HepG2 (cell line): ENCODE data around the gene SUOX. TPM values are rescaled to one million over a fixed set of nuclear protein-coding genes. Genes with fewer than 3 reads are reported as not detected.

Source experiments
- ARNT2 ChIP-seq: sonication (generic); formaldehyde crosslinking; IDR thresholded peaks from 2 replicates; pipeline ENCODE4 v1.8.0; 2022; ENCODE audit warnings: mild to moderate bottlenecking, low read depth, missing genetic modification reagents, moderate library complexity
- EEA1 ChIP-seq: sonication (generic); formaldehyde crosslinking; IDR thresholded peaks from 2 replicates; pipeline ENCODE4 v1.5.1; 2020; ENCODE audit warnings: mild to moderate bottlenecking, missing genetic modification reagents, borderline replicate concordance
- FOXA3 ChIP-seq: IDR thresholded peaks from 2 replicates; pipeline ENCODE4 v1.6.1; 2016; ENCODE audit warnings: missing genetic modification reagents, missing compliant biosample characterization
- HOXA7 ChIP-seq: sonication (generic); formaldehyde crosslinking; IDR thresholded peaks from 2 replicates; pipeline ENCODE4 v1.8.1; 2022; ENCODE audit warnings: mild to moderate bottlenecking, missing genetic modification reagents, moderate library complexity
- KAT8 ChIP-seq: IDR thresholded peaks from 2 replicates; pipeline ENCODE4 v1.6.1; 2016; ENCODE audit warnings: missing genetic modification reagents, missing compliant biosample characterization
- MTERF4 ChIP-seq: sonication (generic); formaldehyde crosslinking; IDR thresholded peaks from 2 replicates; pipeline ENCODE4 v1.8.0; 2023; ENCODE audit warnings: mild to moderate bottlenecking, missing genetic modification reagents
- NCOA1 ChIP-seq: sonication (generic); formaldehyde crosslinking; IDR thresholded peaks from 2 replicates; pipeline ENCODE4 v1.9.0; 2021; ENCODE audit warnings: missing genetic modification reagents
- NR2F1 ChIP-seq, 2 experiments: fragments of 450-650 bp in 1 of 2; formaldehyde crosslinking in 1 of 2; IDR thresholded peaks; 2 replicates each; pipeline versions ENCODE4 v1.5.0 to v1.6.1; 2016 to 2020; ENCODE audit warnings: mild to moderate bottlenecking in 1 of 2, missing compliant biosample characterization in 1 of 2, missing genetic modification reagents in 1 of 2, moderate library complexity in 1 of 2
- PRPF4 ChIP-seq: fragments of 200-400 bp; formaldehyde crosslinking; IDR thresholded peaks from 2 replicates; pipeline ENCODE4 v1.6.1; 2016; ENCODE audit warnings: low read length, low read depth; ENCODE audit not compliant: poor library complexity, severe bottlenecking
- SALL1 ChIP-seq: sonication (generic); formaldehyde crosslinking; IDR thresholded peaks from 2 replicates; pipeline ENCODE4 v1.8.0; 2022; ENCODE audit warnings: mild to moderate bottlenecking, missing genetic modification reagents
- TAF15 ChIP-seq: fragments of 200-400 bp; formaldehyde crosslinking; IDR thresholded peaks from one replicate; pipeline ENCODE4 v1.6.1; 2018; ENCODE audit warnings: mild to moderate bottlenecking, low read depth, low read length; ENCODE audit not compliant: poor library complexity, severe bottlenecking
- TCF12 ChIP-seq, 2 experiments: fragments of 450-650 bp in 1 of 2; sonication (generic) in 1 of 2; formaldehyde crosslinking in 1 of 2; IDR thresholded peaks; 2 replicates each; pipeline versions ENCODE4 v1.6.1 to v1.8.0; 2017 to 2022; ENCODE audit warnings: antibody characterized with exemption in 1 of 2, mild to moderate bottlenecking in 1 of 2, missing genetic modification reagents in 1 of 2, moderate library complexity in 1 of 2
- ZHX1 ChIP-seq: sonication (generic); formaldehyde crosslinking; IDR thresholded peaks from 2 replicates; pipeline ENCODE4 v1.8.1; 2022; ENCODE audit warnings: low read depth, mild to moderate bottlenecking, missing genetic modification reagents
- ZMYM3 ChIP-seq: sonication (generic); formaldehyde crosslinking; IDR thresholded peaks from 2 replicates; pipeline ENCODE4 v1.5.1; 2020; ENCODE audit warnings: mild to moderate bottlenecking, missing genetic modification reagents
- ZNF644 ChIP-seq: IDR thresholded peaks from 2 replicates; pipeline ENCODE4 v1.6.1; 2016; ENCODE audit warnings: low read depth
- ZNF710 ChIP-seq: sonication (generic); formaldehyde crosslinking; IDR thresholded peaks from 2 replicates; pipeline ENCODE4 v1.5.0; 2020; ENCODE audit warnings: mild to moderate bottlenecking, missing genetic modification reagents, borderline replicate concordance
- ZNF775 ChIP-seq: sonication (generic); formaldehyde crosslinking; IDR thresholded peaks from 2 replicates; pipeline ENCODE4 v1.4.0; 2020; ENCODE audit warnings: missing genetic modification reagents, mild to moderate bottlenecking, moderate library complexity, borderline replicate concordance
- polyA plus RNA-seq, 8 experiments: library from polyadenylated mRNA; depleted of rRNA in 3 of 8; stranded (reverse) in 7 of 8; unstranded in 1 of 8; fragments of >200 nt; fragmentation: Illumina TruSeq in 4 of 8; extraction: Trizol in 4 of 8; gene quantifications; 2 replicates each; pipeline versions ENCODE4 v1.2.1 to v1.2.3, GENCODE V29; 2011 to 2016; ENCODE audit warnings: low read depth in 4 of 8, missing spikeins in 1 of 8, mixed read lengths in 1 of 8; ENCODE audit not compliant: insufficient read depth in 1 of 8
- total RNA-seq, 5 experiments: library from RNA; depleted of rRNA; stranded (reverse); fragments of >200 nt; fragmentation: Illumina TruSeq; extraction: Trizol; gene quantifications; 2 replicates each; pipeline ENCODE4 v1.2.3, GENCODE V29; 2016; ENCODE audit warnings: low read depth in 1 of 5
- TF ChIP-seq, protein P1 (sequence below), 2 experiments: fragments of 450-650 bp in 1 of 2; sonication (generic) in 1 of 2; formaldehyde crosslinking; IDR thresholded peaks; 2 replicates each; pipeline versions ENCODE4 v1.5.0 to v1.8.0; 2020 to 2022; ENCODE audit warnings: mild to moderate bottlenecking in 1 of 2, missing genetic modification reagents in 1 of 2
- TF ChIP-seq, protein P2 (sequence below): sonication (generic); formaldehyde crosslinking; IDR thresholded peaks from 2 replicates; pipeline ENCODE4 v1.8.0; 2022; ENCODE audit warnings: mild to moderate bottlenecking, missing genetic modification reagents; ENCODE audit not compliant: insufficient replicate concordance

Gene SUOX
- total and polyA plus RNA-seq, 2 of the 13 experiments (the other 11 are each of a cell fraction or from before 2014, with no cell fraction given) = 23.9 to 25.9 TPM

GRCh38 chr12:55966408-55967281 lies 30.4 kb upstream of the SUOX start, which contains the start of gene CDK2 (continued):
- TF ChIP-seq, protein P1, sequence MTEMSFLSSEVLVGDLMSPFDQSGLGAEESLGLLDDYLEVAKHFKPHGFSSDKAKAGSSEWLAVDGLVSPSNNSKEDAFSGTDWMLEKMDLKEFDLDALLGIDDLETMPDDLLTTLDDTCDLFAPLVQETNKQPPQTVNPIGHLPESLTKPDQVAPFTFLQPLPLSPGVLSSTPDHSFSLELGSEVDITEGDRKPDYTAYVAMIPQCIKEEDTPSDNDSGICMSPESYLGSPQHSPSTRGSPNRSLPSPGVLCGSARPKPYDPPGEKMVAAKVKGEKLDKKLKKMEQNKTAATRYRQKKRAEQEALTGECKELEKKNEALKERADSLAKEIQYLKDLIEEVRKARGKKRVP (CRISPR knock-in tag; IDR thresholded peaks at IDR 0.05) = no peak
- TF ChIP-seq ARNT2 (CRISPR knock-in tag) (no peak), PRPF4 (no peak), TAF15 (no peak), FOXA3 (CRISPR knock-in tag) (no peak), ZMYM3 (CRISPR knock-in tag) (no peak), KAT8 (CRISPR knock-in tag) (no peak; the same call in 1 of the 2 replicates), ZNF644 (CRISPR knock-in tag) (no peak), EEA1 (CRISPR knock-in tag) (no peak), ZHX1 (CRISPR knock-in tag) (no peak), SALL1 (CRISPR knock-in tag) (no peak), MTERF4 (CRISPR knock-in tag) (no peak), HOXA7 (CRISPR knock-in tag) (no peak), ZNF775 (CRISPR knock-in tag) (no peak), NCOA1 (no peak), ZNF710 (CRISPR knock-in tag) (no peak), NR2F1 (CRISPR knock-in tag; IDR thresholded peaks at IDR 0.05) (no peak), TCF12 (IDR thresholded peaks at IDR 0.05) (no peak), TCF12 (CRISPR knock-in tag; IDR thresholded peaks at IDR 0.05) (no peak)
- TF ChIP-seq, protein P2, sequence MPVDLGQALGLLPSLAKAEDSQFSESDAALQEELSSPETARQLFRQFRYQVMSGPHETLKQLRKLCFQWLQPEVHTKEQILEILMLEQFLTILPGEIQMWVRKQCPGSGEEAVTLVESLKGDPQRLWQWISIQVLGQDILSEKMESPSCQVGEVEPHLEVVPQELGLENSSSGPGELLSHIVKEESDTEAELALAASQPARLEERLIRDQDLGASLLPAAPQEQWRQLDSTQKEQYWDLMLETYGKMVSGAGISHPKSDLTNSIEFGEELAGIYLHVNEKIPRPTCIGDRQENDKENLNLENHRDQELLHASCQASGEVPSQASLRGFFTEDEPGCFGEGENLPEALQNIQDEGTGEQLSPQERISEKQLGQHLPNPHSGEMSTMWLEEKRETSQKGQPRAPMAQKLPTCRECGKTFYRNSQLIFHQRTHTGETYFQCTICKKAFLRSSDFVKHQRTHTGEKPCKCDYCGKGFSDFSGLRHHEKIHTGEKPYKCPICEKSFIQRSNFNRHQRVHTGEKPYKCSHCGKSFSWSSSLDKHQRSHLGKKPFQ (CRISPR knock-in tag) = no peak
